ENCODE data around the gene RASL10B. TPM values are rescaled to one million over a fixed set of nuclear protein-coding genes. Genes with fewer than 3 reads are reported as not detected.
"Not testable (repeated sequence)": the region's sequence is repeated elsewhere in the genome, so short reads cannot be mapped to it uniquely, and the experiment has no call there.

The RASL10B gene
- total RNA-seq, 4 donors from 2014 or later, result 4.7 to 13.8 (median 10.0) TPM

- Histone ChIP-seq H3K36me3 (no peaks in the 10 kb centered on the region), H3K4me1 (peaks cover 11% of the 10 kb centered on the region in 2 donors), H3K9me3 (no peaks in the 10 kb centered on the region), H3K4me3 (no peak overlapping the region), H3K27ac (no peak overlapping the region), H3K27me3 (peaks cover 11 to 19% (median 14%) of the 10 kb centered on the region in 3 donors)
- DNase-seq (no peak), ATAC-seq (no peak)
- no peak for TF ChIP-seq CTCF (IDR thresholded peaks at IDR 0.05 in 4 of 5, conservative IDR thresholded peaks at IDR 0.05 in 1 of 5)
- TF ChIP-seq POLR2A (IDR thresholded peaks at IDR 0.05), result no peak
- in situ Hi-C loops (cut with MboI; ENCODE audit: low sequenced_read_pairs in 4 of 4) (loop anchor here in 2 of 4 donors (5.0 to 10.0 kb wide), 2 partner anchors 54 to 143 kb away; partner anchors contain the start of gene TAF15 (in 1 of the 2)), intact Hi-C loops (cut with DNase I; ENCODE audit: low total_unique reads) (no loop called here)
Observed at GRCh38 chr17:35750526-35751395, 19.3 kb downstream of the RASL10B start.

- not testable (repeated sequence) for DNase-seq
Observed at GRCh38 chr17:35751541-35751940, 20.1 kb downstream of the RASL10B start.

GRCh38 chr17:35752471-35752870, 21.0 kb downstream of the RASL10B start:
- no peak overlapping the region for H3K4me3 ChIP-seq
- in situ Hi-C loops (cut with MboI; ENCODE audit: low sequenced_read_pairs in 4 of 4) (loop anchor here in 2 of 4 donors (5.0 to 10.0 kb wide), 2 partner anchors 52 to 145 kb away; partner anchors contain the start of gene TAF15 (in 1 of the 2)), intact Hi-C loops (cut with DNase I; ENCODE audit: low total_unique reads) (no loop called here)
- peaks cover 11% of the 10 kb centered on the region in 2 donors for H3K4me1 ChIP-seq
- peak overlapping the region in 1 of 4 donors; percentile 39 for H3K27ac ChIP-seq
- H3K27me3 ChIP-seq, result peaks cover 11 to 19% (median 14%) of the 10 kb centered on the region in 3 donors
- no peak for TF ChIP-seq CTCF (IDR thresholded peaks at IDR 0.05 in 4 of 5, conservative IDR thresholded peaks at IDR 0.05 in 1 of 5)
- no peak for TF ChIP-seq POLR2A (IDR thresholded peaks at IDR 0.05)
- no peak for DNase-seq
- H3K36me3 ChIP-seq, result no peaks in the 10 kb centered on the region
- H3K9me3 ChIP-seq, result no peaks in the 10 kb centered on the region
- ATAC-seq, result no peak

More at GRCh38 chr17:35751541-35751940, 20.1 kb downstream of the RASL10B start:
- in situ Hi-C loops (cut with MboI; ENCODE audit: low sequenced_read_pairs in 4 of 4), result loop anchor here in 2 of 4 donors (5.0 to 10.0 kb wide), 2 partner anchors 53 to 144 kb away; partner anchors contain the start of gene TAF15 (in 1 of the 2)
- H3K4me3 ChIP-seq; H3K27ac ChIP-seq; H3K9me3 ChIP-seq; ATAC-seq; H3K36me3 ChIP-seq; intact Hi-C loops (cut with DNase I; ENCODE audit: low total_unique reads): not testable (repeated sequence)
- Histone ChIP-seq H3K4me1 (peaks cover 11% of the 10 kb centered on the region in 2 donors), H3K27me3 (peaks cover 11 to 19% (median 14%) of the 10 kb centered on the region in 3 donors)

- Histone ChIP-seq H3K4me3 (no peak within 1 kb of the TSS), H3K4me1 (peaks cover 4 to 6% of the 10 kb centered on the region in 2 donors), H3K9me3 (no peaks in the 10 kb centered on the region), H3K36me3 (no peaks in the 10 kb centered on the region), H3K27ac (peak within 1 kb of the TSS in 1 of 4 donors; percentile 39), H3K27me3 (peaks cover 11 to 19% (median 14%) of the 10 kb centered on the region in 3 donors)
- TF ChIP-seq POLR2A (IDR thresholded peaks at IDR 0.05) (no peak), CTCF (IDR thresholded peaks at IDR 0.05 in 4 of 5, conservative IDR thresholded peaks at IDR 0.05 in 1 of 5) (no peak)
- intact Hi-C loops (cut with DNase I; ENCODE audit: low total_unique reads), result no loop called here
- ATAC-seq, result no peak
- DNase-seq, result no peak
- in situ Hi-C loops (cut with MboI; ENCODE audit: low sequenced_read_pairs in 4 of 4), result loop anchor here in 2 of 4 donors (5.0 to 10.0 kb wide), 2 partner anchors 52 to 146 kb away; partner anchors contain the start of gene TAF15 (in 1 of the 2)
Observed at GRCh38 chr17:35752945-35753764, 21.7 kb downstream of the RASL10B start, which contains the start of gene GAS2L2. GAS2L2 (minus strand) TSS chr17:35753239; CDS start chr17:35752850, 389 bp downstream.

Data from gastrocnemius medialis (tissue), 4 donors.